Esophagus muscularis mucosa (tissue), 4 donors: ENCODE measurements around the gene PACRGL. TPM values are rescaled to one million over a fixed set of nuclear protein-coding genes. Genes with fewer than 3 reads are reported as not detected.

ENCODE experiments used
- DNase-seq: peaks from one replicate; pipeline ENCODE4 v3.0.0-alpha.2; 2017; ENCODE audit errors: extremely low spot score
- H3K27ac ChIP-seq, 4 donors: fragments of 200-600 bp; sonication (generic); replicated peaks in 1 of 4; 1 replicate in 3 of 4; 2 replicates in 1 of 4; pipeline ENCODE4 v1.5.1; 2016 to 2019; ENCODE audit warnings: mild to moderate bottlenecking in 1 of 4
- H3K27me3 ChIP-seq, 4 donors: fragments of 200-600 bp; sonication (generic); one replicate each; pipeline versions ENCODE4 v1.5.1 to v1.6.0; 2016 to 2019
- H3K36me3 ChIP-seq, 4 donors: fragments of 200-600 bp; sonication (generic); one replicate each; pipeline ENCODE4 v1.5.1; 2016 to 2019
- H3K4me1 ChIP-seq, 4 donors: fragments of 200-600 bp; sonication (generic); one replicate each; pipeline ENCODE4 v1.5.1; 2016 to 2019
- H3K4me3 ChIP-seq, 4 donors: fragments of 200-600 bp; sonication (generic); 1 replicate in 2 of 4; 2 replicates in 2 of 4; pipeline ENCODE4 v1.5.1; 2016 to 2019; ENCODE audit warnings: mild to moderate bottlenecking in 4 of 4, moderate library complexity in 1 of 4
- H3K9me3 ChIP-seq, 4 donors: fragments of 200-600 bp; sonication (generic); 1 replicate in 3 of 4; 2 replicates in 1 of 4; pipeline ENCODE4 v1.5.1; 2016 to 2019
- CTCF ChIP-seq, 3 experiments: fragments of 200-600 bp in 2 of 3; fragments of 450-650 bp in 1 of 3; sonication (generic) in 2 of 3; IDR thresholded peaks; one replicate each; pipeline ENCODE4 v1.5.1; 2017 to 2019; ENCODE audit warnings: antibody characterized with exemption in 3 of 3, mild to moderate bottlenecking in 2 of 3, moderate library complexity in 1 of 3
- EP300 ChIP-seq: sonication (generic); formaldehyde crosslinking; IDR thresholded peaks from one replicate; pipeline ENCODE4 v1.6.1; 2017; ENCODE audit warnings: antibody characterized with exemption
- POLR2A ChIP-seq: fragments of 450-650 bp; IDR thresholded peaks from one replicate; pipeline ENCODE4 v1.6.1; 2017; ENCODE audit warnings: antibody characterized with exemption, moderate library complexity, mild to moderate bottlenecking, low read depth
- POLR2AphosphoS5 ChIP-seq, 2 donors: sonication (generic); formaldehyde crosslinking; IDR thresholded peaks; one replicate each; pipeline ENCODE4 v1.6.1; 2017; ENCODE audit warnings: antibody characterized with exemption in 2 of 2
- WGBS: methylation state at CpG from one replicate; pipeline ENCODE4 v1.1.5; 2018; 5-methylcytosine and 5-hydroxymethylcytosine counted together
- intact Hi-C: fragments of 100-400 bp; cut with DNase I; formaldehyde crosslinking; loops from one replicate; pipeline ENCODE4 v1.15.1; 2023
- total RNA-seq, 4 donors: library from RNA; depleted of rRNA; stranded (reverse); fragments of >200 nt; gene quantifications; one replicate each; pipeline versions ENCODE4 v1.1.0 to v1.2.1, GENCODE V29; 2016

PACRGL gene
- total RNA-seq, 4 donors from 2014 or later = 22.1 to 28.8 (median 25.5) TPM

- intact Hi-C loops = no loop called here
- Histone ChIP-seq H3K4me1 (peaks cover 0 to 43% (median 32%) of the 10 kb centered on the region in 4 donors), H3K27me3 (no peaks in the 10 kb centered on the region), H3K9me3 (no peaks in the 10 kb centered on the region), H3K36me3 (no peaks in the 10 kb centered on the region), H3K27ac (no peak overlapping the region), H3K4me3 (no peak overlapping the region)
- 82% methylated on average over 3 of the region's 3 CpGs for WGBS
- no peak for TF ChIP-seq POLR2A
- no peak for TF ChIP-seq EP300
- TF ChIP-seq CTCF (IDR thresholded peaks at IDR 0.05) = no peak
- TF ChIP-seq POLR2AphosphoS5 (IDR thresholded peaks at IDR 0.05) = no peak
- no peak for DNase-seq
Observed at GRCh38 chr4:20678400-20678799, 21.9 kb upstream of the PACRGL start.

DNA sequence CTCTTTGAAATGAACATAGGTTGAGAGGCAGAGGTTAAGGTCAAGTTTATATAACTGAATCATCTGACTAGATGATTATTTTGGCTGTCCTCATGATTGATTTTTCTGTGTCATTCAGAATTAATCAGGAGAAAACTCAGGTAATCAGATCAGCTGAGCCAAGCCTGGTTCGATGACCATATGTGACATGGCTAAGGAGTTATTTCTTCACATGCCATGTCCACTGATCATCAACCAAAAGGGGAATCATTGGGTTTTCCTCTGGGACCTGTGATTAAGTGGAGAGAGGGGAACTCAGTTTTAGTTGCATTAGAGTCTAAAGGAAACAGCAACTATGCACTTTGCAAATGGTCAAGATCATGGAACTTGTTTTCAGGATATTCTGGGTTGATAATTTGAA is 20.3 kb upstream of the PACRGL start:
- Histone ChIP-seq H3K4me1 (peaks cover 0 to 43% (median 35%) of the 10 kb centered on the region in 4 donors), H3K36me3 (no peaks in the 10 kb centered on the region), H3K27ac (no peak overlapping the region), H3K4me3 (no peak overlapping the region), H3K9me3 (no peaks in the 10 kb centered on the region), H3K27me3 (no peaks in the 10 kb centered on the region)
- TF ChIP-seq POLR2A = no peak
- TF ChIP-seq CTCF (IDR thresholded peaks at IDR 0.05) = no peak
- no peak for TF ChIP-seq EP300
- TF ChIP-seq POLR2AphosphoS5 (IDR thresholded peaks at IDR 0.05) = no peak
- 71% methylated on average over 1 of the region's 1 CpG for WGBS
- no peak for DNase-seq
- intact Hi-C loops = loop anchor here (5.0 to 10.0 kb wide), 2 partner anchors 135 to 1458 kb away; no protein-coding TSS in a partner anchor

- peaks cover 0 to 43% (median 36%) of the 10 kb centered on the region in 4 donors for H3K4me1 ChIP-seq
- intact Hi-C loops = loop anchor here (5.0 to 10.0 kb wide), 2 partner anchors 136 to 1458 kb away; no protein-coding TSS in a partner anchor
- no peak for TF ChIP-seq CTCF (IDR thresholded peaks at IDR 0.05)
- no peak for TF ChIP-seq POLR2A
- no peak for TF ChIP-seq EP300
- TF ChIP-seq POLR2AphosphoS5 (IDR thresholded peaks at IDR 0.05) = no peak
- H3K4me3 ChIP-seq = no peak overlapping the region
- WGBS = 29% methylated on average over 1 of the region's 1 CpG
- no peaks in the 10 kb centered on the region for H3K9me3 ChIP-seq
- DNase-seq = no peak
- H3K27ac ChIP-seq = no peak overlapping the region
- H3K27me3 ChIP-seq = no peaks in the 10 kb centered on the region
- no peaks in the 10 kb centered on the region for H3K36me3 ChIP-seq
Observed at GRCh38 chr4:20680736-20681135, 19.5 kb upstream of the PACRGL start.

GRCh38 chr4:20681271-20681670 is 19.0 kb upstream of the PACRGL start:
- Histone ChIP-seq H3K9me3 (no peaks in the 10 kb centered on the region), H3K27ac (no peak overlapping the region), H3K4me1 (peaks cover 0 to 43% (median 35%) of the 10 kb centered on the region in 4 donors), H3K27me3 (no peaks in the 10 kb centered on the region), H3K36me3 (no peaks in the 10 kb centered on the region), H3K4me3 (no peak overlapping the region)
- TF ChIP-seq CTCF (IDR thresholded peaks at IDR 0.05) (no peak), POLR2AphosphoS5 (IDR thresholded peaks at IDR 0.05) (no peak), EP300 (no peak), POLR2A (no peak)
- WGBS = 31% methylated on average over 1 of the region's 1 CpG
- DNase-seq = no peak
- intact Hi-C loops = loop anchor here (5.0 to 10.0 kb wide), 2 partner anchors 136 to 1459 kb away; no protein-coding TSS in a partner anchor

DNA sequence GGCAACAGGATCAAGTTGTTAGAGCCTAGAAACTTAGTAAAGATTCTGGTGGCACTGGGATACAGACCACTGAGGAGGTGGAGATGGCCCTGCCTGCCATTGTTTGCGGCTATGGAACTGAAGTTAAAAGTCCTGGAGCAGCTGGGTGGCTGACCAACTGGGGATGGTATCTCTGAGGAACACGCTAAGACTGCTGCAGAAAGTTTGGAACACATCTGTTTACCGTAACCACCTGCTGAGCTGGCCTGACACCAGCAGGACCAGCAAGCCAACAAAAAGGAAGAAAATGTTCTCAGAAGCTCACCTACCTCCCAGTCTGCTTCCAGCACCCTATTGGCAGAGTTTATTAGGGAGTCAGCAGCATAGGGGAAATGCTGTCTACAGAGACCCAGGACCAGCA is 17.4 kb upstream of the PACRGL start:
- WGBS = 79% methylated on average over 3 of the region's 3 CpGs
- no peaks in the 10 kb centered on the region for H3K9me3 ChIP-seq

More for the DNA sequence above, 17.4 kb upstream of the PACRGL start:
- DNase-seq = peak; percentile 91
- TF ChIP-seq POLR2A (no peak), POLR2AphosphoS5 (IDR thresholded peaks at IDR 0.05) (no peak), CTCF (IDR thresholded peaks at IDR 0.05) (no peak), EP300 (no peak)
- Histone ChIP-seq H3K4me3 (no peak overlapping the region), H3K36me3 (no peaks in the 10 kb centered on the region), H3K27me3 (no peaks in the 10 kb centered on the region), H3K27ac (no peak overlapping the region), H3K4me1 (peaks cover 0 to 33% (median 26%) of the 10 kb centered on the region in 4 donors)
- intact Hi-C loops = loop anchor here (5.0 to 10.0 kb wide), 2 partner anchors 138 to 1461 kb away; no protein-coding TSS in a partner anchor
